ENCODE data around the gene MACROD1.

Gene MACROD1

GRCh38 chr11:63961608-63962412 lies 204.1 kb downstream of the MACROD1 start:
- DNase-seq (ENCODE audit: low read depth in 2 of 2): no peak

- DNase-seq (ENCODE audit: low read depth in 2 of 2): no peak
Measured at GRCh38 chr11:63958008-63958407, 207.9 kb downstream of the MACROD1 start.

- DNase-seq (ENCODE audit: low read depth in 2 of 2): no peak
Measured at GRCh38 chr11:63952570-63952969, 213.3 kb downstream of the MACROD1 start.

GRCh38 chr11:63951779-63952536 lies 214.0 kb downstream of the MACROD1 start:
- DNase-seq (ENCODE audit: low read depth in 2 of 2): no peak
